GM13977 (cell line): Measurements from ENCODE around the gene UBN1.

ENCODE experiments used
- DNase-seq: peaks from one replicate; pipeline ENCODE4 v3.0.0; 2012; ENCODE audit warnings: low spot score
- in situ Hi-C: fragments of 300-500 bp; cut with MboI; formaldehyde crosslinking; loops from one replicate; pipeline ENCODE4 v1.12.0; 2022; ENCODE audit warnings: low sequenced_read_pairs, low pct_unique_long_range_greater_than_20kb, mixed read lengths, inconsistent platforms; ENCODE audit not compliant: unreplicated experiment
- TF ChIP-seq, protein P1 (sequence below): IDR thresholded peaks from 2 replicates; pipeline ENCODE4 v1.5.1; 2012; ENCODE audit warnings: mild to moderate bottlenecking, control low read depth; ENCODE audit not compliant: insufficient read depth; ENCODE audit errors: extremely low read depth, missing control alignments

UBN1 gene

DNA sequence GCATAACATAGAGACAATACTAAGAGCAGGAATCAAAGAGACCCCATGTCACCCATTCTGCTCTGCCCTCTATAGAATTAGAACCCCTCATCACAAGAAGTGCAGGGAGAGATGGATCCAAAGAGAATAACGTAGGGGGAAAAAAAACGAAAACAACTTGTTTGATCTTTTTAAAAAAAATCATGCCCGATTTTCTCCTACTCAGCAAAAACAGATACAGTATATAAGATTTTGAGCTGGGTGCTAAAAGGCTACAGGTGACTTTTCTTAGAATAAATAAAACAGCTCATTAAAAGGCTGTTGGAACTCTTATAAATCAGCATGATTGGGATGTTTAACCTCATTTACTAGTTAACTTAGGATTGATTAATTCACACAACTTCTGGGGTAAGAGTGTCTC is 17.4 kb downstream of the UBN1 start:
- DNase-seq = no peak
- TF ChIP-seq, protein P1, sequence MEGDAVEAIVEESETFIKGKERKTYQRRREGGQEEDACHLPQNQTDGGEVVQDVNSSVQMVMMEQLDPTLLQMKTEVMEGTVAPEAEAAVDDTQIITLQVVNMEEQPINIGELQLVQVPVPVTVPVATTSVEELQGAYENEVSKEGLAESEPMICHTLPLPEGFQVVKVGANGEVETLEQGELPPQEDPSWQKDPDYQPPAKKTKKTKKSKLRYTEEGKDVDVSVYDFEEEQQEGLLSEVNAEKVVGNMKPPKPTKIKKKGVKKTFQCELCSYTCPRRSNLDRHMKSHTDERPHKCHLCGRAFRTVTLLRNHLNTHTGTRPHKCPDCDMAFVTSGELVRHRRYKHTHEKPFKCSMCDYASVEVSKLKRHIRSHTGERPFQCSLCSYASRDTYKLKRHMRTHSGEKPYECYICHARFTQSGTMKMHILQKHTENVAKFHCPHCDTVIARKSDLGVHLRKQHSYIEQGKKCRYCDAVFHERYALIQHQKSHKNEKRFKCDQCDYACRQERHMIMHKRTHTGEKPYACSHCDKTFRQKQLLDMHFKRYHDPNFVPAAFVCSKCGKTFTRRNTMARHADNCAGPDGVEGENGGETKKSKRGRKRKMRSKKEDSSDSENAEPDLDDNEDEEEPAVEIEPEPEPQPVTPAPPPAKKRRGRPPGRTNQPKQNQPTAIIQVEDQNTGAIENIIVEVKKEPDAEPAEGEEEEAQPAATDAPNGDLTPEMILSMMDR = no peak
- in situ Hi-C loops = no loop called here

DNA sequence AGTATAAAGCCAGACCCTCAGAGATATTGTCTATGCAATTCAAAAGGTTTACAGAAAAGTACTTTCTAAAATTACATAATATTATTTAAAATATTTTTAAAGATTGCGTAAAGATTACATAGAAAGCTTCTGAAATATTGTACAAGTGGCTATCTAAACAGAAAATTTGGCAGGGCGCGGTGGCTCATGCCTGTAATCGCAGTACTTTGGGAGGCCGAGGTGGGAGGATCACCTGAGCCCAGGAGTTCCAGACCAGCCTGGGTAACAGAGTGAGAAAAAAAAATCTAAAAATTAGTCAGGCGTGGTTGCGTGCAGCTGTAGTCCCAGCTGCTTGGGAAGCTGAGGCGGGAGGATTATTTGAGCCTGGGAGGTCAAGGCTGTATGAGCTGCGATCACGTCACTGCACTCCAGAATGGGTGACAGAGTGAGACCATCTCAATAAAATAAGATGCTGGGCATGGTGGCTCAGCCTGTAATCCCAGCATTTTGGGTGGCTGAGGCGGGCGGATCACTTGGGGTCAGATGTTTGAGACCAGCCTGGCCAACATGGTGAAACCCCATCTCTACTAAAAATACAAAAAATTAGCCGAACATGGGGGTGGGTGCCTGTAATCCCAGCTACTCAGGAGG is 18.1 kb downstream of the UBN1 start:
- TF ChIP-seq, protein P1 = no peak
- DNase-seq = no peak
- in situ Hi-C loops = no loop called here

DNA sequence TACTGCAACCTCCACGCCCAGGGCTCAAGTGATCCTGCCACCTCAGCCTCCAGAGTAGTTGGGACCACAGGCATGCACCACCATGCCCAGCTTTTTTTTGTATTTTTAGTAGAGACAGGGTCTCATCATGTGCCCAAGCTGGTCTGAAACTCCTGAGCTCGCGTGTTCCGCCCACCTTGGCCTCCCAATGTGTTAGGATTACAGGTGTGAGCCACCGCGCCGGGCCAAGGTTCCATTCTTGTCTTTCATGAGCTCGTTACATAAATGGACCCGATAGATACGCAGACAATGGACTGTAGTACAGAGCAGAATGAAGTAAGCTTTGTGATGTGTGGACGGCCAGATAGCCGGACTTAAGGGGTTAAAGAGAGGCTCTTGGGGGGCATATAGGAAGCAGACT is 19.3 kb downstream of the UBN1 start:
- DNase-seq = no peak
- in situ Hi-C loops = no loop called here
- TF ChIP-seq, protein P1 = no peak

DNA sequence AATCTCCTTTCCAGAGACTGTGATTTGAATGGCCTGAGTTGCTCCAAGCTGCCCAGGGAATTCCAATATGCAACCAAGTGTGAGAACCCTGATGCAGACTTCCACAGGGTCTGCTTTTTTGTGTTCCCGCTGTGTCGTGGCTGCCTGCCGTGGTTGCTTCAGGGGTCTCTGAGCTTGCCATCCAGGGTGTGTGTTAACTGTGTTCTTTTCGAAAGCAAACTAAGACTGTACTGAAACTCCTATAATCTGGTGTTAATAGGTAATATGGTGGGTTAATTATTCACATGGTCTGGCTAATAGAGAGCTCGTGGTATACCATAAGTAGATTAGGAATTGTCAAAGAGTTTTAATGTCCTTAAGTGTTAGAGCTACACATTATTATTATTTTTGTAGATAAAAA is 20.7 kb downstream of the UBN1 start:
- no peak for DNase-seq
- in situ Hi-C loops = no loop called here
- TF ChIP-seq, protein P1 = no peak

DNA sequence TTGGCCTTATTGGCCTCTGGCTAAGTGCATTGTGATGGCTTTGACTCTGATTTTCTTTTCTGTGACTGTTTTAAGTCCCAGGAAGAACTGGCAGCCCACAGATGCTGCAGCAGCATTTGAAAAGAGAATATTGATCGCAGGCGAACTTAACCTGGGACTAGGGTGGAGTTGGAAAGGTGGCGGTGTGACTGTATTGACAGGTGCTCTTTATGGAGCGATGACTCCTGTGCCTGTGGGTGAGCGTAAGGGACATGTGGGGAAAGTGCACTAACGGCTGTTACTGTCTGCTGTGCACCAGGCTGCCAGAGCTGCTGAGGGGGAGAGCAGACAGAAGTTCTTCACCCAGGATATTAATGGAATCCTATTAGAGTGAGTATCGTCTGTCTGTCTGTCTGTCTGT is 21.3 kb downstream of the UBN1 start:
- in situ Hi-C loops = no loop called here
- TF ChIP-seq, protein P1 = no peak
- DNase-seq = no peak

DNA sequence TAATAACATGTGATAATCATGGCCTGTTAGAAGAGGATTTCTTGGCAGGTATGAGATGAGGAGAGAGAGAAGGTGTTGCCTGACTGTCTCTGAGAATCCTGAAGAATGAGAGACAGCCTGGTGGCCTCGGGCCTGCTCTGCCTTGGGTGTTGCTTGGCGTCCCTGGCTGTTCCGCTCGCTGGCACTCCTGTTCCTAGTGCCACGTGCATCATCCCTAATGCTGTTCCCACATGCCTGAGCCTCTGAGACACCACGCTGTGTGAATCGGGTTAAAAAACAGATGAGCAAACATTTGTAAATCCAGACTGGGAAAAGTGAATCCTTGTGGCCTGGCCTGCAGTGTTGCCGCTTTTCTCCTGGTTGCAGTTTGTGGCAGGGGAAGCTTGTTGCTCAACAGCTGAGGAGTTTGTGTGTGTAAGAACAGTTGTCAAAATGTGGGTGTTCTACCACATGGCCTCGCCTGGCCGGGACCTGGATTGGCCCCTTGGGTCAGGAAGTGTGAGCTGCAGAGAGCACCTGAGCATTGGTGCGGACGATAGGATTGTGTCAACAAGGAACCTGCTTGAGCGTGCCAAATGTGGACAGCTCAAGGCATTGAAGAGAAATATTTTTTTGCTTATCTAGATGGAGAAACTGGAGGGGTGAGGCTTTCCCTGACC is 22.0 kb downstream of the UBN1 start:
- TF ChIP-seq, protein P1 = no peak
- DNase-seq = no peak
- in situ Hi-C loops = no loop called here
